GM23248 (cell line): ENCODE results near the gene UPF2. TPM values are rescaled to one million over a fixed set of nuclear protein-coding genes. Genes with fewer than 3 reads are reported as not detected.
A peak's percentile ranks its signal among the peaks of the same experiment; 100 is the strongest.

ENCODE experiments used
- DNase-seq: peaks from one replicate; pipeline ENCODE4 v3.0.0-alpha.2; 2015
- H2AFZ ChIP-seq: fragments of 200-600 bp; sonication (generic); 2 replicates; pipeline ENCODE4 v1.6.1; 2016; ENCODE audit warnings: antibody characterized with exemption
- H3F3A ChIP-seq: fragments of 200-600 bp; sonication (generic); 2 replicates; pipeline ENCODE4 v1.6.1; 2016; ENCODE audit warnings: mild to moderate bottlenecking, antibody characterized with exemption, mixed run types; ENCODE audit not compliant: insufficient read depth
- H3K27ac ChIP-seq: fragments of 200-600 bp; sonication (generic); 2 replicates; pipeline ENCODE4 v1.5.1; 2016; ENCODE audit warnings: mild to moderate bottlenecking
- H3K27me3 ChIP-seq: fragments of 200-600 bp; sonication (generic); replicated peaks from 2 replicates; pipeline ENCODE4 v1.6.1; 2016; ENCODE audit warnings: mild to moderate bottlenecking; ENCODE audit not compliant: insufficient read depth
- H3K36me3 ChIP-seq: fragments of 200-600 bp; sonication (generic); 2 replicates; pipeline ENCODE4 v1.6.1; 2016; ENCODE audit warnings: low read depth, mild to moderate bottlenecking
- H3K4me1 ChIP-seq: fragments of 200-600 bp; sonication (generic); 2 replicates; pipeline ENCODE4 v1.6.1; 2016; ENCODE audit warnings: mild to moderate bottlenecking; ENCODE audit not compliant: insufficient read depth
- H3K4me2 ChIP-seq: fragments of 200-600 bp; sonication (generic); one replicate; pipeline ENCODE4 v1.6.1; 2016; ENCODE audit warnings: mild to moderate bottlenecking; ENCODE audit not compliant: unreplicated experiment
- H3K4me3 ChIP-seq: fragments of 200-600 bp; sonication (generic); 2 replicates; pipeline ENCODE4 v1.5.1; 2016; ENCODE audit warnings: mild to moderate bottlenecking
- H3K79me2 ChIP-seq: fragments of 200-600 bp; sonication (generic); 2 replicates; pipeline ENCODE4 v1.6.1; 2016; ENCODE audit warnings: mild to moderate bottlenecking; ENCODE audit not compliant: insufficient read depth
- H3K9ac ChIP-seq: fragments of 200-600 bp; sonication (generic); 2 replicates; pipeline ENCODE4 v1.6.1; 2016; ENCODE audit warnings: mild to moderate bottlenecking
- H3K9me2 ChIP-seq: fragments of 200-600 bp; sonication (generic); 2 replicates; pipeline ENCODE4 v1.6.1; 2016; ENCODE audit warnings: mixed run types, mild to moderate bottlenecking, moderate library complexity; ENCODE audit not compliant: insufficient read depth
- H3K9me3 ChIP-seq: fragments of 200-600 bp; sonication (generic); one replicate; pipeline ENCODE4 v1.6.1; 2017; ENCODE audit warnings: low read depth
- H4K20me1 ChIP-seq: fragments of 200-600 bp; sonication (generic); 2 replicates; pipeline ENCODE4 v1.6.0; 2016; ENCODE audit not compliant: insufficient read depth
- EZH2 ChIP-seq: fragments of 200-600 bp; sonication (generic); IDR thresholded peaks from 2 replicates; pipeline ENCODE4 v1.6.1; 2018; ENCODE audit warnings: antibody characterized with exemption, mild to moderate bottlenecking; ENCODE audit not compliant: insufficient read depth, poor library complexity, severe bottlenecking
- EZH2phosphoT487 ChIP-seq: fragments of 200-600 bp; sonication (generic); IDR thresholded peaks from 2 replicates; pipeline ENCODE4 v1.6.1; 2018; ENCODE audit warnings: antibody characterized with exemption, moderate library complexity, mild to moderate bottlenecking, low read depth; ENCODE audit not compliant: insufficient read depth
- WGBS, 2 experiments: methylation state at CpG; one replicate each; pipeline ENCODE4 v1.1.6; 2015 to 2017; ENCODE audit warnings: low lambda C conversion rate in 2 of 2, low coverage in 1 of 2; ENCODE audit errors: missing lambda C conversion rate in 2 of 2; 5-methylcytosine and 5-hydroxymethylcytosine counted together
- in situ Hi-C: fragments of 300-500 bp; cut with MboI; formaldehyde crosslinking; loops from 2 replicates; pipeline ENCODE4 v1.15.0; 2020
- polyA plus RNA-seq: library from polyadenylated mRNA; unstranded; fragments of >200 nt; fragmentation: Nextera tagmentation; extraction: Ambion mirVana; gene quantifications from 2 replicates; pipeline ENCODE4 v1.2.1, GENCODE V29; 2016
- total RNA-seq: library from RNA; depleted of rRNA; stranded (reverse); fragments of >200 nt; shearing (Covaris generic); gene quantifications from 2 replicates; pipeline ENCODE4 v1.2.3, GENCODE V29; 2014

UPF2 gene
- total and polyA plus RNA-seq, 2 experiments from 2014 or later: 12.7 to 14.1 TPM

- Histone ChIP-seq H3F3A (peaks cover 6% of the 10 kb centered on the region; the same call in 1 of the 2 replicates), H3K27me3 (no peaks in the 10 kb centered on the region), H3K4me2 (no peak overlapping the region), H4K20me1 (no peaks in the 10 kb centered on the region), H3K4me1 (peaks cover 15% of the 10 kb centered on the region), H3K9me2 (no peaks in the 10 kb centered on the region), H2AFZ (no peak overlapping the region), H3K36me3 (peaks cover 14% of the 10 kb centered on the region), H3K79me2 (peaks cover 100% of the 10 kb centered on the region), H3K9ac (no peak overlapping the region), H3K4me3 (no peak overlapping the region), H3K27ac (no peak overlapping the region), H3K9me3 (no peaks in the 10 kb centered on the region)
- TF ChIP-seq EZH2: no peak
- no peak for TF ChIP-seq EZH2phosphoT487
- no peak for DNase-seq
- in situ Hi-C loops: no loop called here
- 57% methylated on average over 1 of the region's 1 CpG for WGBS, 2 experiments
These were observed 19.9 kb downstream of the UPF2 start for GRCh38 chr10:12022580-12023257.

- 0 out of 2 replicates have a peak, but pooled peaks cover 5% of the 10 kb centered on the region for H3K36me3 ChIP-seq
- H3K9me2 ChIP-seq: no peaks in the 10 kb centered on the region
- in situ Hi-C loops: no loop called here
- no peak for DNase-seq
- H3K4me1 ChIP-seq: peaks cover 15% of the 10 kb centered on the region
- H2AFZ ChIP-seq: no peak overlapping the region
- WGBS, 2 experiments: 100% methylated on average over 2 of the region's 2 CpGs
- no peak overlapping the region for H3K27ac ChIP-seq
- H3K4me2 ChIP-seq: no peak overlapping the region
- H4K20me1 ChIP-seq: no peaks in the 10 kb centered on the region
- no peak overlapping the region for H3K9ac ChIP-seq
- no peaks in the 10 kb centered on the region for H3K27me3 ChIP-seq
- H3K79me2 ChIP-seq: peaks cover 100% of the 10 kb centered on the region
- no peak for TF ChIP-seq EZH2phosphoT487
- peaks cover 6% of the 10 kb centered on the region; the same call in 1 of the 2 replicates for H3F3A ChIP-seq
- no peaks in the 10 kb centered on the region for H3K9me3 ChIP-seq
- H3K4me3 ChIP-seq: no peak overlapping the region
These were observed 22.0 kb downstream of the UPF2 start for GRCh38 chr10:12020574-12020973.

GRCh38 chr10:12019283-12019971, 23.2 kb downstream of the UPF2 start:
- Histone ChIP-seq H3K9me3 (no peaks in the 10 kb centered on the region), H3F3A (peaks cover 6% of the 10 kb centered on the region; the same call in 1 of the 2 replicates), H3K4me3 (no peak overlapping the region), H3K27me3 (no peaks in the 10 kb centered on the region), H3K4me1 (peaks cover 15% of the 10 kb centered on the region), H4K20me1 (no peaks in the 10 kb centered on the region), H2AFZ (no peak overlapping the region), H3K36me3 (0 out of 2 replicates have a peak, but pooled peaks cover 5% of the 10 kb centered on the region), H3K79me2 (peaks cover 100% of the 10 kb centered on the region), H3K4me2 (no peak overlapping the region), H3K9me2 (no peaks in the 10 kb centered on the region), H3K9ac (no peak overlapping the region), H3K27ac (0 out of 2 replicates have a peak overlapping the region, but pooled peaks have one; percentile 2)
- TF ChIP-seq EZH2phosphoT487 (no peak), EZH2 (no peak)
- in situ Hi-C loops: no loop called here
- 90% methylated on average over 9 of the region's 9 CpGs for WGBS, 2 experiments
- peak; percentile 10 for DNase-seq

- H3K4me3 ChIP-seq: no peak overlapping the region
- no peaks in the 10 kb centered on the region for H3K9me3 ChIP-seq
- 0 out of 2 replicates have a peak overlapping the region, but pooled peaks have one; percentile 2 for H3K27ac ChIP-seq
- no peaks in the 10 kb centered on the region for H3K27me3 ChIP-seq
- H3K9ac ChIP-seq: no peak overlapping the region
- H3F3A ChIP-seq: peaks cover 6% of the 10 kb centered on the region; the same call in 1 of the 2 replicates
- H3K4me2 ChIP-seq: no peak overlapping the region
- peaks cover 15% of the 10 kb centered on the region for H3K4me1 ChIP-seq
- peak; percentile 15 for DNase-seq
- 0 out of 2 replicates have a peak, but pooled peaks cover 5% of the 10 kb centered on the region for H3K36me3 ChIP-seq
- no peak for TF ChIP-seq EZH2phosphoT487
- no peak for TF ChIP-seq EZH2
- H2AFZ ChIP-seq: no peak overlapping the region
- no peaks in the 10 kb centered on the region for H4K20me1 ChIP-seq
- H3K79me2 ChIP-seq: peaks cover 100% of the 10 kb centered on the region
- WGBS, 2 experiments: 92% methylated on average over 6 of the region's 6 CpGs
- in situ Hi-C loops: no loop called here
- H3K9me2 ChIP-seq: no peaks in the 10 kb centered on the region
These were observed 23.9 kb downstream of the UPF2 start for GRCh38 chr10:12018438-12019282.
